Testis (tissue), 3 donors: ENCODE measurements around the gene NTSR2. TPM values are rescaled to one million over a fixed set of nuclear protein-coding genes. Genes with fewer than 3 reads are reported as not detected.

ENCODE experiments used
- DNase-seq: peaks from one replicate; pipeline ENCODE4 v3.0.0-alpha.2; 2019
- H3K27ac ChIP-seq, 2 donors: fragments of 200-600 bp; sonication (generic); one replicate each; pipeline ENCODE4 v1.5.1; 2019
- H3K27me3 ChIP-seq: fragments of 200-600 bp; sonication (generic); one replicate; pipeline ENCODE4 v1.5.1; 2019
- H3K36me3 ChIP-seq: fragments of 200-600 bp; sonication (generic); one replicate; pipeline ENCODE4 v1.5.1; 2017; ENCODE audit warnings: low read depth; ENCODE audit errors: missing control alignments
- H3K4me1 ChIP-seq: fragments of 200-600 bp; sonication (generic); one replicate; pipeline ENCODE4 v1.5.1; 2019
- H3K4me3 ChIP-seq, 2 donors: fragments of 200-600 bp; sonication (generic); one replicate each; pipeline ENCODE4 v1.5.1; 2017 to 2019
- H3K9me3 ChIP-seq: fragments of 200-600 bp; sonication (generic); one replicate; pipeline ENCODE4 v1.5.1; 2017
- POLR2A ChIP-seq: fragments of 450-650 bp; IDR thresholded peaks from one replicate; pipeline ENCODE4 v1.6.1; 2017; ENCODE audit warnings: antibody characterized with exemption, mild to moderate bottlenecking, moderate library complexity
- WGBS, 2 donors: methylation state at CpG; one replicate each; pipeline ENCODE4 v1.1.5; 2018; 5-methylcytosine and 5-hydroxymethylcytosine counted together
- intact Hi-C: fragments of 100-400 bp; cut with DNase I; formaldehyde crosslinking; loops from one replicate; pipeline ENCODE4 v1.15.1; 2023; ENCODE audit warnings: low total_unique reads
- polyA plus RNA-seq: library from polyadenylated mRNA; stranded (reverse); fragments of 350-450 nt; fragmentation: Illumina TruSeq; extraction: RNeasy Lipid Tissue Mini Kit (QIAGEN cat#74804); gene quantifications from one replicate; pipeline ENCODE4 v1.2.3, GENCODE V29; 2014; ENCODE audit warnings: low read depth, low replicate concordance; ENCODE audit not compliant: insufficient read depth
- total RNA-seq, 2 donors: library from RNA; depleted of rRNA; stranded (reverse); fragments of >200 nt; gene quantifications; one replicate each; pipeline ENCODE4 v1.2.3, GENCODE V29; 2016
- TF ChIP-seq, protein P1 (sequence below), 3 experiments: fragments of 450-650 bp in 2 of 3; fragments of 200-600 bp in 1 of 3; sonication (generic) in 1 of 3; IDR thresholded peaks; one replicate each; pipeline ENCODE4 v1.5.1; 2016 to 2019; ENCODE audit warnings: antibody characterized with exemption in 3 of 3, mild to moderate bottlenecking in 2 of 3, moderate library complexity in 1 of 3

Gene NTSR2
- total and polyA plus RNA-seq, 3 donors from 2014 or later = 0.47 to 0.68 TPM; not detected in 1

DNA sequence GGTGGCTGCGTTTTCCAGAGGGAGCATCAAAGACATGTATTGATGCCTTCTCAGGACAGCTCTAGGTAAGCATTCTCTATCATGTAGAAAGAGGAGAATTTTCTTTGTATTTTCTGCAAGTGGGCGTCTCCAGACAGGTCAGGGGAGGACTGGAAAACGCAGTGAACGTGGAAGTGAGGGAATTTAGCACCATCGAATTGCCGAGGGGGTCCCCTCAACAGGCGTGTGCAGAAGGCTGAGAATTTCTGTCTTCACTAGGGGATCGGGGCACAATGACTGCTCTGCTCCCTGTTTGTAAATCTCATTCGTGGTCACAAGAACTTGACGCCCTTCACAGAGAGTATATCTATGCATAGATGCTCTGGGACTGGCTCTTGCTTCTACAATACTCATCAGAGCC is 5.0 kb upstream of the NTSR2 start:
- Histone ChIP-seq H3K27ac (no peak overlapping the region), H3K9me3 (no peaks in the 10 kb centered on the region), H3K27me3 (no peaks in the 10 kb centered on the region), H3K4me1 (peaks cover 12% of the 10 kb centered on the region), H3K4me3 (no peak overlapping the region), H3K36me3 (no peaks in the 10 kb centered on the region)
- WGBS, 2 donors = 77 to 90% methylated on average over 10 of the region's 10 CpGs
- DNase-seq = peak; percentile 1
- intact Hi-C loops = no loop called here
- TF ChIP-seq, protein P1, sequence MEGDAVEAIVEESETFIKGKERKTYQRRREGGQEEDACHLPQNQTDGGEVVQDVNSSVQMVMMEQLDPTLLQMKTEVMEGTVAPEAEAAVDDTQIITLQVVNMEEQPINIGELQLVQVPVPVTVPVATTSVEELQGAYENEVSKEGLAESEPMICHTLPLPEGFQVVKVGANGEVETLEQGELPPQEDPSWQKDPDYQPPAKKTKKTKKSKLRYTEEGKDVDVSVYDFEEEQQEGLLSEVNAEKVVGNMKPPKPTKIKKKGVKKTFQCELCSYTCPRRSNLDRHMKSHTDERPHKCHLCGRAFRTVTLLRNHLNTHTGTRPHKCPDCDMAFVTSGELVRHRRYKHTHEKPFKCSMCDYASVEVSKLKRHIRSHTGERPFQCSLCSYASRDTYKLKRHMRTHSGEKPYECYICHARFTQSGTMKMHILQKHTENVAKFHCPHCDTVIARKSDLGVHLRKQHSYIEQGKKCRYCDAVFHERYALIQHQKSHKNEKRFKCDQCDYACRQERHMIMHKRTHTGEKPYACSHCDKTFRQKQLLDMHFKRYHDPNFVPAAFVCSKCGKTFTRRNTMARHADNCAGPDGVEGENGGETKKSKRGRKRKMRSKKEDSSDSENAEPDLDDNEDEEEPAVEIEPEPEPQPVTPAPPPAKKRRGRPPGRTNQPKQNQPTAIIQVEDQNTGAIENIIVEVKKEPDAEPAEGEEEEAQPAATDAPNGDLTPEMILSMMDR (IDR thresholded peaks at IDR 0.05) = no peak
- no peak for TF ChIP-seq POLR2A

- H3K27me3 ChIP-seq = no peaks in the 10 kb centered on the region
- WGBS, 2 donors = 72 to 77% methylated on average over 3 of the region's 3 CpGs
- DNase-seq = no peak
These were observed 2.4 kb upstream of the NTSR2 start for GRCh38 chr2:11672407-11672806.

GRCh38 chr2:11667866-11668637 is 1.9 kb downstream of the NTSR2 start:
- H3K27ac ChIP-seq = no peak overlapping the region
- WGBS, 2 donors = 79 to 84% methylated on average over 16 of the region's 16 CpGs
- intact Hi-C loops = no loop called here
- no peaks in the 10 kb centered on the region for H3K9me3 ChIP-seq
- H3K27me3 ChIP-seq = no peaks in the 10 kb centered on the region
- TF ChIP-seq POLR2A = no peak
- TF ChIP-seq, protein P1 (IDR thresholded peaks at IDR 0.05) = no peak
- H3K36me3 ChIP-seq = no peaks in the 10 kb centered on the region
- H3K4me3 ChIP-seq = no peak overlapping the region
- no peaks in the 10 kb centered on the region for H3K4me1 ChIP-seq
- DNase-seq = no peak

More at GRCh38 chr2:11672407-11672806, 2.4 kb upstream of the NTSR2 start:
- H3K4me1 ChIP-seq = peaks cover 6% of the 10 kb centered on the region
- H3K4me3 ChIP-seq = no peak overlapping the region
- H3K9me3 ChIP-seq = no peaks in the 10 kb centered on the region
- intact Hi-C loops = no loop called here
- H3K36me3 ChIP-seq = no peaks in the 10 kb centered on the region
- H3K27ac ChIP-seq = no peak overlapping the region
- TF ChIP-seq POLR2A = no peak
- TF ChIP-seq, protein P1 (IDR thresholded peaks at IDR 0.05) = no peak

GRCh38 chr2:11667194-11667593 is 2.8 kb downstream of the NTSR2 start:
- no peaks in the 10 kb centered on the region for H3K9me3 ChIP-seq
- H3K36me3 ChIP-seq = no peaks in the 10 kb centered on the region
- intact Hi-C loops = no loop called here
- no peaks in the 10 kb centered on the region for H3K27me3 ChIP-seq
- DNase-seq = no peak
- no peak for TF ChIP-seq POLR2A
- TF ChIP-seq, protein P1 (IDR thresholded peaks at IDR 0.05) = no peak
- WGBS, 2 donors = 85 to 92% methylated on average over 3 of the region's 3 CpGs
- no peak overlapping the region for H3K4me3 ChIP-seq
- H3K27ac ChIP-seq = no peak overlapping the region
- H3K4me1 ChIP-seq = no peaks in the 10 kb centered on the region
